GM12892 (cell line): ENCODE measurements around the gene HMCN2.

Experiments used
- POLR2A ChIP-seq: IDR thresholded peaks from 2 replicates; pipeline ENCODE4 v1.6.1; 2011; ENCODE audit warnings: low read depth, low read length, control low read depth
- TAF1 ChIP-seq: IDR thresholded peaks from 2 replicates; pipeline ENCODE4 v1.6.1; 2011; ENCODE audit warnings: low read depth, mild to moderate bottlenecking, control low read depth, low read length, borderline replicate concordance

- TF ChIP-seq TAF1 (no peak), POLR2A (no peak)
Measured at GRCh38 chr9:130410443-130410842, 144.9 kb downstream of the HMCN2 start.
